K562 (cell line): ENCODE measurements around the gene CYB561A3.

Experiments used
- CBFB ChIP-seq: sonication (generic); formaldehyde crosslinking; IDR thresholded peaks from 2 replicates; pipeline ENCODE4 v1.4.0; 2020; ENCODE audit warnings: mild to moderate bottlenecking, missing genetic modification reagents
- CTCF ChIP-seq, 3 experiments: IDR thresholded peaks in 2 of 3; conservative IDR thresholded peaks in 1 of 3; 2 replicates each; pipeline ENCODE4 v1.5.1; 2011 to 2012; ENCODE audit warnings: low read length in 3 of 3, mild to moderate bottlenecking in 3 of 3, control low read depth in 2 of 3, improper control_type of control experiment in 1 of 3, inconsistent platforms in 1 of 3, low read depth in 1 of 3, mixed read lengths in 1 of 3, moderate library complexity in 1 of 3; ENCODE audit not compliant: insufficient read depth in 2 of 3
- NR2C1 ChIP-seq, 2 experiments: fragments of 450-650 bp; IDR thresholded peaks; 2 replicates each; pipeline ENCODE4 v1.6.1; 2017; ENCODE audit warnings: mild to moderate bottlenecking in 2 of 2, antibody characterized with exemption in 1 of 2, inconsistent platforms in 1 of 2, missing compliant biosample characterization in 1 of 2, missing genetic modification characterization in 1 of 2
- USF2 ChIP-seq: sonication (generic); formaldehyde crosslinking; IDR thresholded peaks from 2 replicates; pipeline ENCODE4 v1.5.0; 2020; ENCODE audit warnings: missing genetic modification reagents

DNA sequence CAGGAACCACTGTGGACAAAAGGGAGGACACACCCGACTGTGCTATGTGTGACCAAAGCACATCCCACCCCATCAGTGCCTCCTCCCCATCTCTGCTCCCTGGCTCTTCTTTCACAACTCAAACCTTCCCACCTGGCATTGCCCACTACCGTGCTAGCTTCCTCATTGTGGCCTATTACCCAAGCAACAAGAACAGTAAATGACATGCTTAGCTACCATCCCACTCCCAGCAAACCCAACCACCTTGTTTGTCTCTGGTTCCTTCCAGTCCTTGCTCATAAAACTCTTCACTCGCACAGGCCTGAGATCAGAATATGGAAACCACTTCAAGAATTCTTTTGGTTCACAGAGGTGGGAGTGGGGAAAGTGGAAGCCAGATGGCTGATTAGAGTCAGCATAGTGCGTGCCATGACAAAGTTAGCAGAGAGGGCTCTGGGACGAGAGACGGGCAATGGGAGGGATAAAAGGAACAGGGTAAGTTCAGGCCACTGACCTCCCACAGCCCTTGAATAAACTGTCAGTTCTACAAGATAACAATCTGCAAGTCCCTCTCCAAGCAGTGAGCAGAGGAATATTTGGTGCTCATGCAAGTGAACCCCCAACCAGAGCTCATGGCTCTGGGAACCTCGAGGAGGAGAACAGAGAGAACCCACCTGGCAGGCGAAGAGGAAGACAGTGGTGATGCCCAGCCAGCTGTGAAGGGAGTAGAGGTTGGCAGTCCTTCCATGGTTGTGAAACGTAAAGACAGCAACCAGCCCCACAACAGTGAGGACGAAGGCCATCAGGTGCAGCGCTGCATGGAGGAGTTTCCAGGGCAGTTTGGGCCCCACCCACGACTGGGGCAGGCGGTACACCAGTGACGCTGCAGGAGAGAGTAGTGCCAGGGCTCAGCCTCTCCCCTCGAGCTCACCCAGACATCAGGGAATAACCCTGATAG is 8.3 kb downstream of the CYB561A3 start:
- TF ChIP-seq USF2 (CRISPR knock-in tag) (no peak), CBFB (CRISPR knock-in tag) (no peak; the same call in 1 of the 2 replicates), NR2C1 (IDR thresholded peaks at IDR 0.05) (no peak), NR2C1 (tag; IDR thresholded peaks at IDR 0.05) (0 out of 2 replicates have a peak, but pooled peaks have one; percentile 8), CTCF (IDR thresholded peaks at IDR 0.05 in 2 of 3, conservative IDR thresholded peaks at IDR 0.05 in 1 of 3; ENCODE audit: insufficient read depth in 2 of 3, low read depth in 1 of 3, low read length in 3 of 3) (no peak)
